Bronchial epithelial cell (primary cell): ENCODE results near the gene RNASE4. TPM values are rescaled to one million over a fixed set of nuclear protein-coding genes. Genes with fewer than 3 reads are reported as not detected.

Experiments used
- DNase-seq: peaks from one replicate; pipeline ENCODE4 v3.0.0-alpha.2; 2010; ENCODE audit warnings: low read depth
- FAIRE-seq: peaks from 2 replicates; lab custom pipeline; 2011; peaks lifted over from hg19 to GRCh38; lab: Jason Lieb, UNC
- H3K27me3 ChIP-seq: 2 replicates; pipeline ENCODE4 v1.5.1; 2011; ENCODE audit warnings: low read length; ENCODE audit not compliant: control insufficient read depth, insufficient read depth
- H3K36me3 ChIP-seq: 2 replicates; pipeline ENCODE4 v1.5.1; 2011; ENCODE audit warnings: low read length; ENCODE audit not compliant: control insufficient read depth, insufficient read depth
- H3K4me3 ChIP-seq: 2 replicates; pipeline ENCODE4 v1.5.1; 2011; ENCODE audit warnings: mild to moderate bottlenecking, low read depth, low read length, control low read depth
- total RNA-seq: library from RNA; depleted of rRNA; stranded (reverse); fragments of >200 nt; gene quantifications from 2 replicates; pipeline ENCODE4 v1.2.1, GENCODE V29; 2014
- TF ChIP-seq, protein P1 (sequence below): IDR thresholded peaks from 2 replicates; pipeline ENCODE4 v1.5.1; 2011; ENCODE audit warnings: mild to moderate bottlenecking, moderate library complexity, low read length, control low read depth, inconsistent platforms; ENCODE audit not compliant: insufficient read depth, severe bottlenecking

Gene RNASE4
- total RNA-seq, 1 donor from 2014 or later, result 4.7 TPM

DNA sequence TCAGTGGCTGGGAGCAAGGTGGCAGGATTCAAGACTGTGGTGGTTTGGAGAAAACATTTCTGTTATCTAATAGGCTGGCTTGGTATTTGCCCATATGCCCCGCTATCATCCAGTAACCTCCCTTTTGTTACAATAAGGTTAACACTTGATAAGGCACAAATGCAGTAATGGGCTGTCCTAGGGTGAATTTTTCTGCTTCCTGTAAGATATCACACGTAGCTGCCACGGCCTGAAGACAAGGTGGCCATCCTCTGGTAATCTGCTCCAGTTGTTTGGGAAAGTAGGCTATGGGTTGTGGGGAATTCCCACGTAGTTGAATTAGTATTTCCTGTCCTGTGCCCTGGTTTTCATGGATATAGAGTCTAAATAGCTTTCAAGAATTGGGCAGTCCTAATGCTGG, 27.3 kb downstream of the RNASE4 start:
- Histone ChIP-seq H3K36me3 (no peaks in the 10 kb centered on the region), H3K27me3 (no peaks in the 10 kb centered on the region), H3K4me3 (no peak overlapping the region)
- TF ChIP-seq, protein P1, sequence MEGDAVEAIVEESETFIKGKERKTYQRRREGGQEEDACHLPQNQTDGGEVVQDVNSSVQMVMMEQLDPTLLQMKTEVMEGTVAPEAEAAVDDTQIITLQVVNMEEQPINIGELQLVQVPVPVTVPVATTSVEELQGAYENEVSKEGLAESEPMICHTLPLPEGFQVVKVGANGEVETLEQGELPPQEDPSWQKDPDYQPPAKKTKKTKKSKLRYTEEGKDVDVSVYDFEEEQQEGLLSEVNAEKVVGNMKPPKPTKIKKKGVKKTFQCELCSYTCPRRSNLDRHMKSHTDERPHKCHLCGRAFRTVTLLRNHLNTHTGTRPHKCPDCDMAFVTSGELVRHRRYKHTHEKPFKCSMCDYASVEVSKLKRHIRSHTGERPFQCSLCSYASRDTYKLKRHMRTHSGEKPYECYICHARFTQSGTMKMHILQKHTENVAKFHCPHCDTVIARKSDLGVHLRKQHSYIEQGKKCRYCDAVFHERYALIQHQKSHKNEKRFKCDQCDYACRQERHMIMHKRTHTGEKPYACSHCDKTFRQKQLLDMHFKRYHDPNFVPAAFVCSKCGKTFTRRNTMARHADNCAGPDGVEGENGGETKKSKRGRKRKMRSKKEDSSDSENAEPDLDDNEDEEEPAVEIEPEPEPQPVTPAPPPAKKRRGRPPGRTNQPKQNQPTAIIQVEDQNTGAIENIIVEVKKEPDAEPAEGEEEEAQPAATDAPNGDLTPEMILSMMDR, result no peak
- DNase-seq (no peak), FAIRE-seq (no peak)

DNA sequence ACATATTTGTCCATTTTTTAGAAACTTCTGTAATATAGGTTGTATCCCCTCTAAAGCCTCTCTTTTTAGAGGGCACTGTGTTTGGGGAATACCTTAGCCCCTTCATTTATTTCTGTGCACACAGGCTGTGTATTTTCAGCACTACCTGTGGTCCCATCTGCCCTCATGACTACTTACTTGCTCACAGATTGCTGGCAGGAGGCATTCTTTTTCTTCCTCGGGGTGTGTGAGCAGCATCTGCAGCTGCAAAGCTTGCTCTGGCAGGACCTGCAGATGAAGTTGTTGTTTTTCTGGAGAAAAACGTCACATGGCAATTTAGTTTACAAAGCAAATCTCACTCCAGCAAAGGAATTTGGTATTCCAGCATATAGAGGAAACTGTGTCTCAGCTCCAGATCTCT, 28.5 kb downstream of the RNASE4 start:
- no peak overlapping the region for H3K4me3 ChIP-seq
- no peaks in the 10 kb centered on the region for H3K36me3 ChIP-seq
- TF ChIP-seq, protein P1, result no peak
- FAIRE-seq (no peak), DNase-seq (peak; percentile 54)
- H3K27me3 ChIP-seq, result no peaks in the 10 kb centered on the region

DNA sequence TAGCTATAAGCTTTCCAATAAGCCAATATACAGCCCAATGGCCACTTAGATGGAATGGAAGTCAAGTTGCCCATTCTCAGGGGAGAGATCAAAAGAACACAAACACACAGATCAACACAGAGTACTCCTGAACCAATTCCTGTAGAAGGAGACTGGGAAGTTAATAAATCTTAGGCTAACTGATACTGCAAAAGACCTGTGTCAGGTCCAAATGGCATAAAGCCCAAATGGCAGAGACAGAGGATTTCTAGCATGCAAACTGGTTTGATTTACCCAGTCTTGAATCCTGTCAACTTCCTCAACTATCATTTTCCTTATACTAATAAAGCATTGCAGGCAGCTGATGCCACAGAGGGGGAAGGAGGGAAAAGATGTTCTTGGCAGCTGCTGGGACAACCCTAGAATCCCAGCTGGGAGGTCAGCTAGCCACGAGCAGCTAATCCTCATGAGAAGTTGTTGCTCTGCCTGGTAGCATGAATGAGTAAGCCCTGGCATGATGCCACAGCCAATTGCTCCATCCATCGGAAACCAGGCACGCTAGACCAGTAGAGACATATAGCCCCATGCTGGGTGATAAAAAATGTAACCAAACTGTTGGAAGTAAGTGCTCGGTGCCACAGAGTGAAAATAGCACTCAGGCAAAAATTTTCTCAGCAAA, 30.4 kb downstream of the RNASE4 start:
- Histone ChIP-seq H3K27me3 (no peaks in the 10 kb centered on the region), H3K36me3 (no peaks in the 10 kb centered on the region), H3K4me3 (no peak overlapping the region)
- peak; percentile 88 for DNase-seq
- peak; percentile 60 for FAIRE-seq
- TF ChIP-seq, protein P1, result no peak

DNA sequence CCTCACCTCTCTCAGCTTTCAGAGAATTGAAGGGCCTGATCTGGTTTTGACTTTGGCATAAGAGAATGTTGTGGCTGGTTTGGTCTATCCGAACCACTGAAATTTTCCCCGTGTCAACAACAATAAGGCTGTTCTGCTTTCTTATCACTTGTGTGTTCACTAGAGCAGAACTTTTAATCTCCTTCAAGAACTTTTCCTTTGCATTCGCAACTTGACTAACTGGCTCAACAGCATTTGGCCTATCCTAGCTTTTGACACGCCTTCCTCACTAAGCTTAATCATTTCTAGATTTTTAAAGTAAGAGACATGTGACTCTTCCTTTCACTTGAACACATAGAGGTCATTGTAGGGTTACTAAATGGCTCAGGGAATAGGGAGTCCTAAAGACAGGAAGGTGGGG, 35.4 kb downstream of the RNASE4 start:
- DNase-seq (peak; percentile 67), FAIRE-seq (no peak)
- Histone ChIP-seq H3K4me3 (no peak overlapping the region), H3K36me3 (no peaks in the 10 kb centered on the region), H3K27me3 (no peaks in the 10 kb centered on the region)
- TF ChIP-seq, protein P1, result no peak

DNA sequence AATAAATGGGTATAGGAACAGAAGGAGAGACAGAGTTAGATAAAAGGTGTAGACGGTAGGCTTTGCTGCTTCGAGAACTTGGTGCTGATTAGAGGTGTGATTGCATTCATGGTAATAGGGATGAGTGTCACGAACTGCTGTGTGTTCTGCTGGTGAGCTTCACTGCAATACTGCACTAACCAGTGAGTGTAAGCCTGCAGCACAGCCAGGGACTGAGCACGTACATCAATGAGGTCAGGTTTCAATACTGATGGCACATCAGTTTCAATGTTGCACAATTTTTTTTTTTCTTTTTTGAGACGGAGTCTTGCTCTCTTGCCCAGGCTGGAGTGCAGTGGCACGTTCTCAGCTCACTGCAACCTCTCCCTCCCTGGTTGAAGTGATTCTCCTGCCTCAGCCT, 36.4 kb downstream of the RNASE4 start:
- Histone ChIP-seq H3K36me3 (no peaks in the 10 kb centered on the region), H3K27me3 (no peaks in the 10 kb centered on the region), H3K4me3 (no peak overlapping the region)
- TF ChIP-seq, protein P1, result no peak
- DNase-seq (no peak), FAIRE-seq (no peak)

DNA sequence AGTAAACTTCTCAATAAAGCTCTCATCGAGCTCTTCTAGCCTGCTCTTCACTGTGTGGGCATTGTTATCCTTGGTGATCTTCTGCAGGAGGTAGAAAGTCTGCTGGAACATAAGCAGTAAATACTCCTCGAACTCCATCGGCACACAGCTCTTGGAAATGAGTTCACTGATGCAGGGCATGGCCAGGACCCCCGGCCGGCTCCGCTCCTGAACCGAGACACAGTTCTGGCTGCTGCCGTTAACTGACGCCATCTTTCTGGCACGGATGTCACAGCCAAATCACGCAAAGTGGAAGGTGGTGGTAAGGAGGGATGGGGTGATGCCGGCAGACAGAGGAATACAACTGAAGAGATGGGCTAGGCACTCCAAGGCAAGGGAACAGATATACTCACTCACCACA, 37.7 kb downstream of the RNASE4 start:
- FAIRE-seq (no peak), DNase-seq (no peak)
- Histone ChIP-seq H3K4me3 (no peak overlapping the region), H3K36me3 (no peaks in the 10 kb centered on the region), H3K27me3 (no peaks in the 10 kb centered on the region)
- TF ChIP-seq, protein P1, result no peak
